H1 (cell line): Measurements from ENCODE around the gene AADACL2. TPM values are rescaled to one million over a fixed set of nuclear protein-coding genes. Genes with fewer than 3 reads are reported as not detected.

Experiments used
- CTCF ChIA-PET: fragments of 300-600 bp; sonication (Branson Sonifier 250); formaldehyde crosslinking; loops from one replicate; lab custom pipeline; 2021; ENCODE audit not compliant: partially characterized antibody; lab: Charles Lee
- POLR2A ChIA-PET: fragments of 300-600 bp; sonication (Branson Sonifier 250); formaldehyde crosslinking; loops from one replicate; lab custom pipeline; 2021; ENCODE audit warnings: inconsistent platforms; ENCODE audit not compliant: partially characterized antibody; lab: Charles Lee
- DNase-seq, 2 experiments: peaks; one replicate each; pipeline versions ENCODE4 v3.0.0 to v3.0.0-alpha.2; 2010 to 2022; ENCODE audit warnings: low spot score in 2 of 2, low read depth in 1 of 2, mixed read lengths in 1 of 2
- FAIRE-seq: peaks from 2 replicates; lab custom pipeline; 2011; peaks lifted over from hg19 to GRCh38; lab: Jason Lieb, UNC
- H2AFZ ChIP-seq: 2 replicates; pipeline ENCODE4 v1.8.1; 2012; ENCODE audit warnings: low read length, inconsistent platforms
- H2AK5ac ChIP-seq: 2 replicates; pipeline ENCODE4 v1.6.1; 2013; ENCODE audit warnings: low read depth, low read length
- H2BK120ac ChIP-seq: replicated peaks from 2 replicates; pipeline ENCODE3; 2013; ENCODE audit warnings: low read depth, low read length, inconsistent platforms
- H2BK12ac ChIP-seq: 2 replicates; pipeline ENCODE4 v1.6.1; 2013; ENCODE audit warnings: low read depth, low read length
- H2BK15ac ChIP-seq: 2 replicates; pipeline ENCODE4 v1.6.1; 2013; ENCODE audit warnings: low read length
- H2BK20ac ChIP-seq: 2 replicates; pipeline ENCODE4 v1.6.1; 2013; ENCODE audit warnings: low read length
- H2BK5ac ChIP-seq: 2 replicates; pipeline ENCODE4 v1.6.1; 2013; ENCODE audit warnings: low read depth, low read length
- H3K14ac ChIP-seq: 2 replicates; pipeline ENCODE4 v1.6.1; 2013; ENCODE audit warnings: inconsistent platforms; ENCODE audit not compliant: insufficient read length
- H3K18ac ChIP-seq: 2 replicates; pipeline ENCODE4 v1.6.1; 2013; ENCODE audit warnings: low read length; ENCODE audit errors: extremely low read depth
- H3K23ac ChIP-seq: 2 replicates; pipeline ENCODE4 v1.6.1; 2013; ENCODE audit warnings: inconsistent platforms; ENCODE audit not compliant: insufficient read length
- H3K23me2 ChIP-seq: 2 replicates; pipeline ENCODE4 v1.6.1; 2013; ENCODE audit warnings: low read depth, low read length
- H3K27ac ChIP-seq: 2 replicates; pipeline ENCODE4 v1.6.1; 2011; ENCODE audit warnings: low read depth, low read length, inconsistent platforms
- H3K27me3 ChIP-seq, 4 experiments: replicated peaks in 1 of 4; 1 replicate in 1 of 4; 2 replicates in 3 of 4; pipeline versions ENCODE4 v1.6.1 to v1.8.1; 2011 to 2013; ENCODE audit warnings: low read length in 3 of 4, mild to moderate bottlenecking in 3 of 4, inconsistent platforms in 2 of 4, mixed read lengths in 2 of 4, moderate library complexity in 1 of 4; ENCODE audit not compliant: control insufficient read depth in 3 of 4, insufficient read depth in 3 of 4; ENCODE audit errors: extremely low read depth in 1 of 4
- H3K36me3 ChIP-seq, 4 experiments: 2 replicates each; pipeline versions ENCODE4 v1.6.1 to v1.8.1; 2011 to 2013; ENCODE audit warnings: mild to moderate bottlenecking in 4 of 4, low read length in 3 of 4, moderate library complexity in 2 of 4, control low read depth in 1 of 4, inconsistent platforms in 1 of 4; ENCODE audit not compliant: insufficient read depth in 4 of 4, control insufficient read depth in 2 of 4
- H3K4ac ChIP-seq: replicated peaks from 2 replicates; pipeline ENCODE3; 2013; ENCODE audit warnings: low read length, low read depth, mixed read lengths, inconsistent platforms; ENCODE audit not compliant: insufficient read length
- H3K4me1 ChIP-seq, 4 experiments: replicated peaks in 1 of 4; 1 replicate in 1 of 4; 2 replicates in 3 of 4; pipeline versions ENCODE4 v1.6.1 to v1.8.1; 2011 to 2013; ENCODE audit warnings: low read length in 3 of 4, inconsistent platforms in 2 of 4, mixed read lengths in 1 of 4; ENCODE audit not compliant: insufficient read depth in 4 of 4, control insufficient read depth in 3 of 4
- H3K4me2 ChIP-seq, 2 experiments: 2 replicates each; pipeline versions ENCODE4 v1.6.1 to v1.8.1; 2011 to 2013; ENCODE audit warnings: low read depth in 2 of 2, low read length in 2 of 2, control low read depth in 1 of 2, inconsistent platforms in 1 of 2, mild to moderate bottlenecking in 1 of 2; ENCODE audit not compliant: insufficient read depth in 1 of 2
- H3K4me3 ChIP-seq, 4 experiments: fragments of 200-600, 300-600 bp in 1 of 4; sonication (generic), shearing (Covaris generic), sonication (Bioruptor Twin) in 1 of 4; 2 replicates each; pipeline versions ENCODE4 v1.5.1 to v1.8.1; 2011 to 2016; ENCODE audit warnings: low read length in 4 of 4, low read depth in 3 of 4, control low read depth in 2 of 4, inconsistent platforms in 2 of 4, mild to moderate bottlenecking in 2 of 4, mixed read lengths in 1 of 4, moderate library complexity in 1 of 4; ENCODE audit not compliant: insufficient read depth in 2 of 4; ENCODE audit errors: extremely low read depth in 1 of 4
- H3K56ac ChIP-seq: replicated peaks from 2 replicates; pipeline ENCODE3; 2013; ENCODE audit warnings: low read depth, mild to moderate bottlenecking, mixed read lengths, low read length, inconsistent platforms; ENCODE audit not compliant: insufficient read length
- H3K79me1 ChIP-seq: 2 replicates; pipeline ENCODE4 v1.6.1; 2013; ENCODE audit warnings: low read depth, low read length, control low read depth
- H3K79me2 ChIP-seq, 2 experiments: 2 replicates each; pipeline versions ENCODE4 v1.6.1 to v1.8.1; 2012 to 2013; ENCODE audit warnings: low read length in 2 of 2, mild to moderate bottlenecking in 2 of 2, inconsistent platforms in 1 of 2; ENCODE audit not compliant: insufficient read depth in 2 of 2, control insufficient read depth in 1 of 2
- H3K9ac ChIP-seq, 4 experiments: replicated peaks in 1 of 4; 1 replicate in 1 of 4; 2 replicates in 3 of 4; pipeline versions ENCODE4 v1.6.1 to v1.8.1; 2011 to 2013; ENCODE audit warnings: low read depth in 3 of 4, low read length in 3 of 4, control low read depth in 2 of 4, mild to moderate bottlenecking in 2 of 4, moderate library complexity in 2 of 4, inconsistent platforms in 1 of 4; ENCODE audit errors: extremely low read depth in 1 of 4
- H3K9me3 ChIP-seq, 2 experiments: 2 replicates each; pipeline versions ENCODE4 v1.6.1 to v1.8.1; 2012 to 2013; ENCODE audit warnings: mild to moderate bottlenecking in 2 of 2, moderate library complexity in 2 of 2, control low read depth in 1 of 2, inconsistent platforms in 1 of 2, low read depth in 1 of 2, low read length in 1 of 2, mixed read lengths in 1 of 2; ENCODE audit not compliant: insufficient read depth in 2 of 2
- H4K20me1 ChIP-seq, 2 experiments: replicated peaks in 1 of 2; 2 replicates each; pipeline versions ENCODE3 to v1.8.1; 2011 to 2013; ENCODE audit warnings: inconsistent platforms in 2 of 2, low read length in 2 of 2, mild to moderate bottlenecking in 1 of 2; ENCODE audit not compliant: insufficient read depth in 2 of 2, control insufficient read depth in 1 of 2
- H4K5ac ChIP-seq: 2 replicates; pipeline ENCODE4 v1.6.1; 2013; ENCODE audit warnings: low read length, low read depth, mixed read lengths, inconsistent platforms; ENCODE audit not compliant: insufficient read length
- H4K8ac ChIP-seq: 2 replicates; pipeline ENCODE4 v1.8.0; 2013; ENCODE audit warnings: mild to moderate bottlenecking, moderate library complexity, low read length, inconsistent platforms; ENCODE audit not compliant: insufficient read depth; ENCODE audit errors: extremely low read depth
- H4K91ac ChIP-seq: replicated peaks from 2 replicates; pipeline ENCODE3; 2013; ENCODE audit warnings: low read length, mixed read lengths, inconsistent platforms; ENCODE audit not compliant: insufficient read length
- ASH2L ChIP-seq: fragments of 200-600, 300-600 bp; sonication (generic); IDR thresholded peaks from one replicate; pipeline ENCODE4 v1.7.1; 2017; ENCODE audit warnings: low read length
- CHD1 ChIP-seq: IDR thresholded peaks from 2 replicates; pipeline ENCODE4 v1.6.1; 2012; ENCODE audit warnings: low read depth, low read length, improper control_type of control experiment
- GABPA ChIP-seq: IDR thresholded peaks from 2 replicates; pipeline ENCODE4 v1.6.1; 2011; ENCODE audit warnings: mild to moderate bottlenecking, low read length, moderate library complexity, borderline replicate concordance; ENCODE audit not compliant: insufficient read depth
- GTF2F1 ChIP-seq: IDR thresholded peaks from 2 replicates; pipeline ENCODE4 v1.6.1; 2012; ENCODE audit warnings: low read depth, low read length, improper control_type of control experiment, borderline replicate concordance
- KDM5A ChIP-seq: fragments of 200-600 bp; IDR thresholded peaks from 2 replicates; pipeline ENCODE4 v1.7.1; 2012; ENCODE audit warnings: mild to moderate bottlenecking, low read length, inconsistent platforms, mixed read lengths
- POLR2AphosphoS5 ChIP-seq: IDR thresholded peaks from 2 replicates; pipeline ENCODE4 v1.6.1; 2011; ENCODE audit warnings: low read depth, low read length
- SP1 ChIP-seq: IDR thresholded peaks from 2 replicates; pipeline ENCODE4 v1.6.1; 2011; ENCODE audit warnings: low read depth, low read length
- TAF7 ChIP-seq: optimal IDR thresholded peaks from 2 replicates; pipeline ENCODE3; 2011; ENCODE audit warnings: low read depth, mild to moderate bottlenecking, inconsistent platforms, low read length, moderate library complexity, borderline replicate concordance
- TBP ChIP-seq: IDR thresholded peaks from 2 replicates; pipeline ENCODE4 v1.6.1; 2011; ENCODE audit warnings: low read depth, low read length, improper control_type of control experiment
- TEAD4 ChIP-seq: IDR thresholded peaks from 2 replicates; pipeline ENCODE4 v1.6.1; 2012; ENCODE audit warnings: low read depth, low read length, inconsistent platforms, mixed read lengths
- WGBS, 2 experiments: shearing (Covaris generic) in 1 of 2; methylation state at CpG; one replicate each; pipeline versions ENCODE4 v1.1.6 to v1.1.7; 2013 to 2015; ENCODE audit warnings: low lambda C conversion rate in 2 of 2, mixed read lengths in 2 of 2, inconsistent platforms in 1 of 2, low coverage in 1 of 2, missing lambda C conversion rate in 1 of 2; ENCODE audit not compliant: insufficient replicate concordance in 2 of 2, insufficient coverage in 1 of 2, insufficient read length in 1 of 2; ENCODE audit errors: extremely low coverage in 1 of 2, missing lambda C conversion rate in 1 of 2; 5-methylcytosine and 5-hydroxymethylcytosine counted together
- long read RNA-seq, 2 experiments: library from RNA in 1 of 2; library from capped mRNA in 1 of 2; stranded (forward); transcript quantifications; one replicate each; pipeline ENCODE4 v2.0.0, GENCODE V29; 2021; ENCODE audit warnings: inconsistent platforms in 1 of 2
- polyA minus RNA-seq, 3 experiments: library from RNA; depleted of rRNA, polyadenylated mRNA; stranded (reverse); fragments of >200 nt; gene quantifications; 1 replicate in 2 of 3; 2 replicates in 1 of 3; pipeline ENCODE4 v1.2.3, GENCODE V29; 2011
- polyA plus RNA-seq, 7 experiments: library from polyadenylated mRNA; depleted of rRNA in 3 of 7; stranded (reverse) in 5 of 7; unstranded in 2 of 7; fragments of >200 nt in 5 of 7; fragments of 200-250 nt in 2 of 7; gene quantifications; 1 replicate in 5 of 7; 2 replicates in 1 of 7; 4 replicates in 1 of 7; pipeline versions ENCODE4 v1.2.1 to v1.2.3, GENCODE V29; 2011 to 2013; ENCODE audit warnings: missing spikeins in 2 of 7, mixed read lengths in 2 of 7
- total RNA-seq: library from RNA; stranded (reverse); fragmentation: NEBNext Ultra II Directional; extraction: Animal tissue kit (Norgen Biotek cat#: 25700); gene quantifications from 2 replicates; pipeline ENCODE4 v1.2.1, GENCODE V29; 2021
- TF ChIP-seq, protein P1 (sequence below): IDR thresholded peaks from 2 replicates; pipeline ENCODE4 v1.6.1; 2011; ENCODE audit warnings: low read depth, mild to moderate bottlenecking, low read length; ENCODE audit not compliant: insufficient read depth

Gene AADACL2, protein sequence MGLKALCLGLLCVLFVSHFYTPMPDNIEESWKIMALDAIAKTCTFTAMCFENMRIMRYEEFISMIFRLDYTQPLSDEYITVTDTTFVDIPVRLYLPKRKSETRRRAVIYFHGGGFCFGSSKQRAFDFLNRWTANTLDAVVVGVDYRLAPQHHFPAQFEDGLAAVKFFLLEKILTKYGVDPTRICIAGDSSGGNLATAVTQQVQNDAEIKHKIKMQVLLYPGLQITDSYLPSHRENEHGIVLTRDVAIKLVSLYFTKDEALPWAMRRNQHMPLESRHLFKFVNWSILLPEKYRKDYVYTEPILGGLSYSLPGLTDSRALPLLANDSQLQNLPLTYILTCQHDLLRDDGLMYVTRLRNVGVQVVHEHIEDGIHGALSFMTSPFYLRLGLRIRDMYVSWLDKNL
- total RNA-seq (not detected in 2 replicates), polyA plus RNA-seq (2011; rRNA removed) (not detected in 2 replicates), polyA minus RNA-seq (2011; rRNA and poly(A)+ RNA removed) (not detected in 2 replicates)
- not detected for polyA plus RNA-seq (2011; cell fraction: cytosol; rRNA removed)
- polyA plus RNA-seq (2011; cell fraction: nucleus; rRNA removed) = not detected
- not detected in 4 replicates for polyA plus RNA-seq (2012, experiment 1 of 2)
- polyA plus RNA-seq (2012, experiment 2 of 2) = not detected
- polyA plus RNA-seq (2013, experiment 1 of 2) = not detected
- not detected for polyA plus RNA-seq (2013, experiment 2 of 2)
- not detected for polyA minus RNA-seq (2011; cell fraction: cytosol; rRNA and poly(A)+ RNA removed)
- not detected for polyA minus RNA-seq (2011; cell fraction: nucleus; rRNA and poly(A)+ RNA removed)
- long read RNA-seq, experiment 1 = 0 reads
- long read RNA-seq, experiment 2 = 0 reads

DNA sequence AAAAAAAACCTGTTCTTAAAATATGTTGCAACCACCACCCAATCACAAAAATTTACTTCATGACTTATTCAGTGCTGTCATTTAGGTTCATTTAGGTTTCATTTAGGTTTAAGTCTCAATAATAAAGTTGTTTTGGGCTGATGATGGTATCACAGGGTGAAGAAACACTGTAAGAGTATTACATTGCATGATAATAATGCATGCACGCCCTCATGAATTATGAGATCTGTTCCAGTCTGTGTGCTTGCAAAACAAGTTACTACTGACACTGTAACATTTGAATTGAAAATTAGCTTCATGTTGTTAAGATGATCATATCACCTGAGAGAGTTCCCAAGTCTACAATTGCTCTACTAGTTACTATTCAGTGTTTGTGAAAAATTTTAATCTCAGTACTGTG lies at the start of gene AADACL2:
AADACL2 (plus strand) TSS at position 315 of the 400 bp plus-strand sequence. CDS start 109 bp downstream, outside the sequence.
- no peak for FAIRE-seq
- Histone ChIP-seq H4K20me1 (no peaks in the 10 kb centered on the region), H3K14ac (no peak within 1 kb of the TSS), H3K23me2 (no peaks in the 10 kb centered on the region), H2BK15ac (no peak within 1 kb of the TSS), H3K23ac (no peak within 1 kb of the TSS), H3K9ac (no peak within 1 kb of the TSS), H4K91ac (no peak within 1 kb of the TSS), H2BK20ac (no peak within 1 kb of the TSS), H2BK12ac (no peak within 1 kb of the TSS), H3K4me3 (no peak within 1 kb of the TSS), H4K8ac (no peak within 1 kb of the TSS), H4K5ac (no peak within 1 kb of the TSS), H3K27me3 (peaks cover 0 to 2% (median 0%) of the 10 kb centered on the region in 4 experiments; a peak in 1 of 7 replicates), H2BK5ac (no peak within 1 kb of the TSS), H3K9me3 (no peaks in the 10 kb centered on the region; a peak in 1 of 4 replicates), H3K27ac (no peak within 1 kb of the TSS), H3K79me1 (no peaks in the 10 kb centered on the region), H3K56ac (no peak within 1 kb of the TSS), H3K4me1 (no peaks in the 10 kb centered on the region), H3K4me2 (no peak within 1 kb of the TSS), H2BK120ac (no peak within 1 kb of the TSS), H3K79me2 (no peaks in the 10 kb centered on the region), H3K36me3 (no peaks in the 10 kb centered on the region), H2AK5ac (no peak within 1 kb of the TSS), H3K18ac (no peak within 1 kb of the TSS), H3K4ac (no peak within 1 kb of the TSS), H2AFZ (no peak within 1 kb of the TSS)
- CTCF ChIA-PET = no interaction called here
- WGBS, 2 experiments = 100% methylated on average over 1 of the region's 1 CpG; no CpG with 5 or more reads in 1 of the 2 experiments
- no peak for DNase-seq
- POLR2A ChIA-PET = no interaction called here
- TF ChIP-seq, protein P1, sequence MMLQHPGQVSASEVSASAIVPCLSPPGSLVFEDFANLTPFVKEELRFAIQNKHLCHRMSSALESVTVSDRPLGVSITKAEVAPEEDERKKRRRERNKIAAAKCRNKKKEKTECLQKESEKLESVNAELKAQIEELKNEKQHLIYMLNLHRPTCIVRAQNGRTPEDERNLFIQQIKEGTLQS = no peak
- TF ChIP-seq CHD1 (no peak), TBP (no peak), POLR2AphosphoS5 (no peak), TAF7 (no peak), ASH2L (no peak), TEAD4 (no peak), SP1 (no peak), GTF2F1 (no peak), GABPA (no peak), KDM5A (no peak)
